ENCODE results near the gene TMED8.
"Not testable (repeated sequence)": the region's sequence is repeated elsewhere in the genome, so short reads cannot be mapped to it uniquely, and the experiment has no call there.

The TMED8 gene

GRCh38 chr14:77376771-77377501 is at the start of gene TMED8, which contains the start of gene SAMD15:
TMED8 (minus strand) TSS chr14:77377094; CDS start chr14:77377053, 41 bp downstream.
SAMD15 (plus strand) TSS chr14:77377379; CDS start chr14:77377419, 40 bp downstream.
- peak; percentile 67 to 77 for DNase-seq (ENCODE audit: low read depth in 1 of 2, low spot score in 1 of 2)

- no peak for DNase-seq (ENCODE audit: low read depth in 1 of 2, low spot score in 1 of 2)
Measured at GRCh38 chr14:77426396-77426795, 49.5 kb upstream of the TMED8 start.

GRCh38 chr14:77424862-77425261 is 48.0 kb upstream of the TMED8 start:
- no peak for DNase-seq (ENCODE audit: low read depth in 1 of 2, low spot score in 1 of 2)

- no peak for DNase-seq (ENCODE audit: low read depth in 1 of 2, low spot score in 1 of 2)
Measured at GRCh38 chr14:77423423-77423822, 46.5 kb upstream of the TMED8 start, which contains the start of gene NOXRED1. NOXRED1 (minus strand) TSS chr14:77423523; CDS start chr14:77422889, 634 bp downstream.

GRCh38 chr14:77421201-77421600 is 44.3 kb upstream of the TMED8 start:
- DNase-seq (ENCODE audit: low read depth in 1 of 2, low spot score in 1 of 2): no peak

GRCh38 chr14:77416836-77417235 is 39.9 kb upstream of the TMED8 start:
- no peak for DNase-seq (ENCODE audit: low read depth in 1 of 2, low spot score in 1 of 2)

GRCh38 chr14:77416098-77416497 is 39.2 kb upstream of the TMED8 start:
- DNase-seq (ENCODE audit: low read depth in 1 of 2, low spot score in 1 of 2): not testable (repeated sequence)

- not testable (repeated sequence) for DNase-seq (ENCODE audit: low read depth in 1 of 2, low spot score in 1 of 2)
Measured at GRCh38 chr14:77415403-77416030, 38.6 kb upstream of the TMED8 start.

GRCh38 chr14:77409131-77409533 is 32.2 kb upstream of the TMED8 start:
- no peak for DNase-seq (ENCODE audit: low read depth in 1 of 2, low spot score in 1 of 2)

GRCh38 chr14:77407158-77407557 is 30.3 kb upstream of the TMED8 start:
- no peak for DNase-seq (ENCODE audit: low read depth in 1 of 2, low spot score in 1 of 2)

GRCh38 chr14:77406718-77407117 is 29.8 kb upstream of the TMED8 start:
- no peak for DNase-seq (ENCODE audit: low read depth in 1 of 2, low spot score in 1 of 2)

- DNase-seq (ENCODE audit: low read depth in 1 of 2, low spot score in 1 of 2): no peak
Measured at GRCh38 chr14:77406086-77406485, 29.2 kb upstream of the TMED8 start.

- DNase-seq (ENCODE audit: low read depth in 1 of 2, low spot score in 1 of 2): no peak
Measured at GRCh38 chr14:77403768-77404167, 26.9 kb upstream of the TMED8 start.

- no peak for DNase-seq (ENCODE audit: low read depth in 1 of 2, low spot score in 1 of 2)
Measured at GRCh38 chr14:77400216-77400615, 23.3 kb upstream of the TMED8 start.

- DNase-seq (ENCODE audit: low read depth in 1 of 2, low spot score in 1 of 2): no peak
Measured at GRCh38 chr14:77390188-77390587, 13.3 kb upstream of the TMED8 start.

- DNase-seq (ENCODE audit: low read depth in 1 of 2, low spot score in 1 of 2): no peak
Measured at GRCh38 chr14:77378701-77379100, 1.8 kb upstream of the TMED8 start.

GRCh38 chr14:77377502-77377844 is 579 bp upstream of the TMED8 start:
- DNase-seq (ENCODE audit: low read depth in 1 of 2, low spot score in 1 of 2): no peak

- DNase-seq (ENCODE audit: low read depth in 1 of 2, low spot score in 1 of 2): peak; percentile 1 to 23
Measured at GRCh38 chr14:77375973-77376770, 722 bp downstream of the TMED8 start.

GRCh38 chr14:77375164-77375950 is 1.5 kb downstream of the TMED8 start:
- no peak for DNase-seq (ENCODE audit: low read depth in 1 of 2, low spot score in 1 of 2)

GRCh38 chr14:77372304-77372841 is 4.5 kb downstream of the TMED8 start:
- DNase-seq (ENCODE audit: low read depth in 1 of 2, low spot score in 1 of 2): no peak

- DNase-seq (ENCODE audit: low read depth in 1 of 2, low spot score in 1 of 2): no peak
Measured at GRCh38 chr14:77369285-77369684, 7.6 kb downstream of the TMED8 start.

All from stimulated activated CD4-positive, alpha-beta T cell treated with anti-CD3 and anti-CD28 coated beads, Interleukin-15, amount 100 ng/mL, for 1 hour (primary cell).